ENCODE measurements around the gene OBSCN.
"Not testable (repeated sequence)": the region's sequence is repeated elsewhere in the genome, so short reads cannot be mapped to it uniquely, and the experiment has no call there.

DNA sequence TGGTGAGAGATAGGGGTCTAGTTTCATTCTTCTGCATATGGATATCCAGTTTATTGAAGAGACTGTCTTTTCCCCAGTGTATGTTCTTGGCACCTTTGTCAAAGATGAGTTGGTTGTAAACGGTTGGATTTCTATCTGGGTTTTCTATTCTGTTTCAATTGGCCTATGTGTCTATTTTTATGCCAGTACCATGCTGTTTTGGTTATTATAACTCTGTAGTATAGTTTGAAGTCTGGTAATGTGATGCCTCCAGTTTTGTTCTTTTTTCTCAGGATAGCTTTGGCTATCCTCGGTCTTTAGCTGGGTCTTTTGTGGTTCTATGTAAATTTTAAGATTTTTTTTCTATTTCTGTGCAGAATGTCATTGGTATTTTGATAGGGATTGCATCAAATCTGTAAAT, 19.6 kb upstream of the OBSCN start:
- TF ChIP-seq POLR2AphosphoS5 (IDR thresholded peaks at IDR 0.05; ENCODE audit: low read depth, low read length); POLR2A (IDR thresholded peaks at IDR 0.05; ENCODE audit: low read depth, low read length); TAF1 (IDR thresholded peaks at IDR 0.05; ENCODE audit: low read depth, low read length); POU2F2 (IDR thresholded peaks at IDR 0.05; ENCODE audit: low read depth, low read length); SPI1 (IDR thresholded peaks at IDR 0.05; ENCODE audit: low read depth, low read length); PAX5 (IDR thresholded peaks at IDR 0.05; ENCODE audit: insufficient read depth, low read length, severe bottlenecking): not testable (repeated sequence)

Measured in GM12891 (cell line).